Neural cell (in vitro differentiated cells): Measurements from ENCODE around the gene NUDT16. TPM values are rescaled to one million over a fixed set of nuclear protein-coding genes. Genes with fewer than 3 reads are reported as not detected.
A peak's percentile ranks its signal among the peaks of the same experiment; 100 is the strongest.

Experiments used
- H2AFZ ChIP-seq: fragments of 200-600, 300-800 bp; sonication (generic), shearing (Covaris generic); 2 replicates; pipeline ENCODE4 v1.6.0; 2014; ENCODE audit warnings: low read depth, mild to moderate bottlenecking, antibody characterized with exemption, low read length, moderate library complexity
- H3F3A ChIP-seq: fragments of 200-600 bp; shearing (Covaris generic); 2 replicates; pipeline ENCODE4 v1.6.1; 2016; ENCODE audit warnings: mild to moderate bottlenecking, moderate library complexity, mixed read lengths, antibody characterized with exemption, low read length; ENCODE audit not compliant: insufficient read depth, poor library complexity, severe bottlenecking
- H3K27ac ChIP-seq: fragments of 200-600, 300-800 bp; sonication (generic), shearing (Covaris generic); 2 replicates; pipeline ENCODE4 v1.5.1; 2014; ENCODE audit warnings: mild to moderate bottlenecking, low read length, moderate library complexity
- H3K27me3 ChIP-seq: fragments of 300-800, 200-600 bp; sonication (generic), shearing (Covaris generic); 2 replicates; pipeline ENCODE4 v1.6.0; 2014; ENCODE audit warnings: mild to moderate bottlenecking, low read depth, low read length, moderate library complexity; ENCODE audit not compliant: insufficient read depth
- H3K36me3 ChIP-seq: fragments of 300-800, 200-600 bp; sonication (generic), shearing (Covaris generic); 2 replicates; pipeline ENCODE4 v1.5.1; 2014; ENCODE audit warnings: mild to moderate bottlenecking, antibody characterized with exemption, low read length, moderate library complexity; ENCODE audit not compliant: insufficient read depth
- H3K4me2 ChIP-seq: fragments of 300-800, 200-600 bp; sonication (generic), shearing (Covaris generic); 2 replicates; pipeline ENCODE4 v1.6.0; 2014; ENCODE audit warnings: mild to moderate bottlenecking, low read length
- H3K4me3 ChIP-seq: fragments of 300-800, 200-600 bp; sonication (generic), shearing (Covaris generic); 2 replicates; pipeline ENCODE4 v1.5.1; 2014; ENCODE audit warnings: mild to moderate bottlenecking, low read length, moderate library complexity
- H3K79me2 ChIP-seq: fragments of 200-600 bp; shearing (Covaris generic); replicated peaks from 2 replicates; pipeline ENCODE4 v1.6.0; 2014; ENCODE audit warnings: mild to moderate bottlenecking, low read length, moderate library complexity; ENCODE audit not compliant: insufficient read depth
- H3K9ac ChIP-seq: fragments of 300-800, 200-600 bp; sonication (generic), shearing (Covaris generic); 2 replicates; pipeline ENCODE4 v1.6.1; 2016; ENCODE audit warnings: mild to moderate bottlenecking, low read length, mixed read lengths
- H3K9me2 ChIP-seq: fragments of 200-600 bp; shearing (Covaris generic); 2 replicates; pipeline ENCODE4 v1.6.1; 2016; ENCODE audit warnings: mild to moderate bottlenecking, low read length, mixed read lengths; ENCODE audit not compliant: insufficient read depth
- H3K9me3 ChIP-seq: fragments of 200-600, 300-800 bp; sonication (generic), shearing (Covaris generic); 2 replicates; pipeline ENCODE4 v1.6.1; 2016; ENCODE audit warnings: mild to moderate bottlenecking, mixed run types, low read length, moderate library complexity, mixed read lengths
- H4K20me1 ChIP-seq: fragments of 200-600 bp; shearing (Covaris generic); 2 replicates; pipeline ENCODE4 v1.6.1; 2016; ENCODE audit warnings: mild to moderate bottlenecking, mixed run types; ENCODE audit not compliant: insufficient read depth
- CTCF ChIP-seq: fragments of 450-650 bp; IDR thresholded peaks from 2 replicates; pipeline ENCODE4 v1.5.1; 2014; ENCODE audit warnings: antibody characterized with exemption, mild to moderate bottlenecking, moderate library complexity; ENCODE audit not compliant: poor library complexity, severe bottlenecking
- EP300 ChIP-seq: fragments of 450-650 bp; conservative IDR thresholded peaks from 2 replicates; pipeline ENCODE4 v1.6.1; 2014; ENCODE audit warnings: antibody characterized with exemption, mild to moderate bottlenecking, moderate library complexity; ENCODE audit not compliant: poor library complexity, severe bottlenecking
- EZH2 ChIP-seq: fragments of 200-600, 300-800 bp; shearing (Covaris generic), sonication (generic); IDR thresholded peaks from 2 replicates; pipeline ENCODE4 v1.6.1; 2014; ENCODE audit warnings: antibody characterized with exemption, low read length, borderline replicate concordance, mild to moderate bottlenecking; ENCODE audit not compliant: insufficient read depth, poor library complexity, severe bottlenecking
- MXI1 ChIP-seq: fragments of 450-650 bp; conservative IDR thresholded peaks from 2 replicates; pipeline ENCODE4 v1.6.1; 2014; ENCODE audit warnings: antibody characterized with exemption, mild to moderate bottlenecking; ENCODE audit not compliant: poor library complexity, severe bottlenecking
- POLR2AphosphoS5 ChIP-seq: IDR thresholded peaks from 2 replicates; pipeline ENCODE4 v1.6.1; 2012
- RAD21 ChIP-seq: fragments of 450-650 bp; conservative IDR thresholded peaks from 2 replicates; pipeline ENCODE4 v1.6.1; 2014; ENCODE audit warnings: antibody characterized with exemption, mild to moderate bottlenecking, moderate library complexity
- REST ChIP-seq: IDR thresholded peaks from 2 replicates; pipeline ENCODE4 v1.6.1; 2012; ENCODE audit warnings: borderline replicate concordance
- SMC3 ChIP-seq: fragments of 450-650 bp; conservative IDR thresholded peaks from 2 replicates; pipeline ENCODE4 v1.6.1; 2014; ENCODE audit warnings: antibody characterized with exemption, mild to moderate bottlenecking, moderate library complexity; ENCODE audit not compliant: poor library complexity
- TAF1 ChIP-seq: IDR thresholded peaks from 2 replicates; pipeline ENCODE4 v1.6.1; 2012; ENCODE audit warnings: low read depth
- polyA minus RNA-seq: library from RNA; depleted of rRNA, polyadenylated mRNA; stranded (reverse); fragments of >200 nt; gene quantifications from 2 replicates; pipeline ENCODE4 v1.2.3, GENCODE V29; 2014
- polyA plus RNA-seq: library from polyadenylated mRNA; depleted of rRNA; stranded (reverse); fragments of >200 nt; gene quantifications from 2 replicates; pipeline ENCODE4 v1.2.3, GENCODE V29; 2014

NUDT16 gene
- polyA plus RNA-seq: 6.1 and 6.2 TPM in 2 replicates
- polyA minus RNA-seq: 5.4 and 7.3 TPM in 2 replicates

GRCh38 chr3:131381445-131382291 lies at the start of gene NUDT16:
TSS of gene NUDT16 (plus strand) at chr3:131381774. CDS start at chr3:131381805, 31 bp downstream.
- Histone ChIP-seq H3K27ac (no peak within 1 kb of the TSS), H2AFZ (peak within 1 kb of the TSS; percentile 83)

More at GRCh38 chr3:131381445-131382291, at the start of gene NUDT16:
- Histone ChIP-seq H3K4me2 (peak within 1 kb of the TSS; percentile 68), H3K79me2 (no peaks in the 10 kb centered on the region), H3K36me3 (no peaks in the 10 kb centered on the region), H3K9me3 (no peaks in the 10 kb centered on the region), H3F3A (no peaks in the 10 kb centered on the region), H3K9ac (peak within 1 kb of the TSS; percentile 68), H3K9me2 (no peaks in the 10 kb centered on the region), H4K20me1 (no peaks in the 10 kb centered on the region), H3K27me3 (no peaks in the 10 kb centered on the region), H3K4me3 (peak within 1 kb of the TSS; percentile 85)
- TF ChIP-seq EZH2 (no peak), MXI1 (peak; percentile 62), REST (no peak), CTCF (peak; percentile 51), EP300 (no peak), SMC3 (peak; percentile 34), POLR2AphosphoS5 (no peak), RAD21 (peak; percentile 29), TAF1 (no peak)
